ENCODE results near the gene SCN3B. TPM values are rescaled to one million over a fixed set of nuclear protein-coding genes. Genes with fewer than 3 reads are reported as not detected.

The SCN3B gene
- total RNA-seq, 1 donor from 2014 or later, result 2.5 TPM

- no peak for TF ChIP-seq CTCF (conservative IDR thresholded peaks at IDR 0.05)
- no peak for DNase-seq (ENCODE audit: extremely low spot score, unreplicated experiment)
- Mint-ChIP-seq H3K27me3 (no peaks in the 10 kb centered on the region), H3K36me3 (peaks cover 5% of the 10 kb centered on the region), H3K4me1 (ENCODE audit: unreplicated experiment) (no peaks in the 10 kb centered on the region), H3K9me3 (no peaks in the 10 kb centered on the region), H3K27ac (no peak overlapping the region), H3K4me3 (no peak overlapping the region)
Measured at GRCh38 chr11:123601136-123601535, 53.3 kb downstream of the SCN3B start.

GRCh38 chr11:123597859-123598258 is 56.6 kb downstream of the SCN3B start:
- Mint-ChIP-seq H3K4me3 (no peak overlapping the region), H3K27ac (no peak overlapping the region), H3K36me3 (peaks cover 5% of the 10 kb centered on the region), H3K27me3 (no peaks in the 10 kb centered on the region), H3K4me1 (ENCODE audit: unreplicated experiment) (no peaks in the 10 kb centered on the region), H3K9me3 (no peaks in the 10 kb centered on the region)
- no peak for DNase-seq (ENCODE audit: extremely low spot score, unreplicated experiment)
- TF ChIP-seq CTCF (conservative IDR thresholded peaks at IDR 0.05), result no peak

- Mint-ChIP-seq H3K27ac (no peak overlapping the region), H3K4me3 (no peak overlapping the region), H3K4me1 (ENCODE audit: unreplicated experiment) (no peaks in the 10 kb centered on the region), H3K36me3 (peaks cover 5% of the 10 kb centered on the region), H3K27me3 (no peaks in the 10 kb centered on the region), H3K9me3 (no peaks in the 10 kb centered on the region)
- no peak for DNase-seq (ENCODE audit: extremely low spot score, unreplicated experiment)
- no peak for TF ChIP-seq CTCF (conservative IDR thresholded peaks at IDR 0.05)
Measured at GRCh38 chr11:123594921-123595320, 59.5 kb downstream of the SCN3B start.

- Mint-ChIP-seq H3K36me3 (peaks cover 5% of the 10 kb centered on the region), H3K27ac (no peak overlapping the region), H3K4me3 (no peak overlapping the region), H3K4me1 (ENCODE audit: unreplicated experiment) (no peaks in the 10 kb centered on the region), H3K27me3 (no peaks in the 10 kb centered on the region), H3K9me3 (no peaks in the 10 kb centered on the region)
- TF ChIP-seq CTCF (conservative IDR thresholded peaks at IDR 0.05), result no peak
- DNase-seq (ENCODE audit: extremely low spot score, unreplicated experiment), result no peak
Measured at GRCh38 chr11:123594188-123594901, 60.1 kb downstream of the SCN3B start.

- Mint-ChIP-seq H3K27me3 (no peaks in the 10 kb centered on the region), H3K4me1 (ENCODE audit: unreplicated experiment) (no peaks in the 10 kb centered on the region), H3K9me3 (no peaks in the 10 kb centered on the region), H3K36me3 (peaks cover 5% of the 10 kb centered on the region), H3K27ac (no peak overlapping the region), H3K4me3 (no peak overlapping the region)
- no peak for DNase-seq (ENCODE audit: extremely low spot score, unreplicated experiment)
- no peak for TF ChIP-seq CTCF (conservative IDR thresholded peaks at IDR 0.05)
Measured at GRCh38 chr11:123593570-123593969, 60.9 kb downstream of the SCN3B start.
